GM18519 (cell line): ENCODE results near the gene CACNA1B.
"Not testable (repeated sequence)": the region's sequence is repeated elsewhere in the genome, so short reads cannot be mapped to it uniquely, and the experiment has no call there.

Experiments used
- ATAC-seq: cut with Tn5 transposase; IDR thresholded peaks from one replicate; pipeline ENCODE4 v1.9.1; 2021; ENCODE audit warnings: mild to moderate bottlenecking, moderate library complexity; ENCODE audit not compliant: unreplicated experiment, low FRiP score

The CACNA1B gene

DNA sequence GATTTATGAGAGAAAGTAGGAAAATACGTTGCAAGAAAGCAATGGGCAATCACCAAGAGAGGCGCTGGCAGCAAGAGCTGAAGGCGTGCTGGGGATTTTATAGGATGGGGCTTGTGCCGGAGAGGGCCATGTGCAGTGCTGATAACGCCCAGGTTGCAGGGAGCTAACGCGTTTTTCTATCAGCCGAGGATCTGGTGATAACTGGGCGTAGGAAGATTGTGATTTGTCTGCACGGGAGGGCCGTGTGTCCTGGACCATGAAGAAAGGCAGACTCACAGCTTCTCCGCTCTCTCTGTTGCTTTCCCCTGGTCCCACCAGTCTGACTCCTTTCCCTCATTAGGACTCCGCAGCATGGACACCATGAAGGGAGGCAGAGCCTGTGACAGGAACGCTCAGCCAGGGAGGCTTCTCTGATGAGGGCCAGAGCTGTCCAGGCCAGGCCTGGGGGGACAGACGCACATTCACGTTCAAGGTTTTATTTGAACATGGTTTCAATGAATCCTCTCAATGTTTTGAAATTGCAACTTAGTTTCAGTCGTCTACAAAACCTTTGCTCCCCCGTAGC, 11.9 kb upstream of the CACNA1B start:
- no peak for ATAC-seq

DNA sequence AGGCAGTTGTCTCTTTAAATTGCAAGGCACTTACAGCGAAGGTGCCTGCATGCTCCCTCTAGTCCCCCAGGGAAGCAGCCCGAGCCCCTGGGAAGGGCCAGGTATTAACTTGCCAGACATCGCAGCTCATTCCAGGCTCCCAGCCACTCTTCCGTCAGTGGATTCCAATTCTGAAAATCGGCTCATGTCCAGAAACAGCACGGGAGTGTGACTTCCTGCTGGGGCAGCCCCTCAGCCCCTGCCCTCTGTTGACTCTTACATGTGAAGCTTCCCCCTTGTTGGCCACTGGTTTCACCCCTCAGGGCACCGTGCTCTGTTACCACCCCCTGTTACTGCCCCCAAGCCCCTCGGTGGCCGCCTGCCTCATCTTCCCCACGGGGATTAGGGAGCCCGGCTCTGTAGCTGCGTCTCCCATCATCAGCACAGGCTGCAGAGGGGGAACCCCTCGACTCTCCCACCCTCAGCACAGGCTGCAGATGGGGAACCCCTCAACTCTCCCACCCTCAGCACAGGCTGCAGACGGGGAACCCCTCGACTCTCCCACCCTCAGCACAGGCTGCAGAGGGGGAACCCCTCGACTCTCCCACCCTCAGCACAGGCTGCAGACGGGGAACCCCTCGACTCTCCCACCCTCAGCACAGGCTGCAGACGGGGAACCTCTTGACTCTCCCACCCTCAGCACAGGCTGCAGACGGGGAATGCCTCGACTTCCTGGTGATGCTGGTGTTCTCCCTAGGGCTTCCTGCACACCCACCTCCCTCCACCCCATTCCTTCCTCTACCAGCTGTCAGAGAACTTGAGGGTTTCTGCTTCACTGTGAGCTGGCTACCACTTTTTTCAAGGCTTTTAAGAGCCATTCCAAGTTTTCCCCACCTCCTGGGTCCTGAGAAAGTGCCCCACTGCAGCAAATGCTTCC, 11.1 kb upstream of the CACNA1B start:
- ATAC-seq = no peak

GRCh38 chr9:137870432-137870831, 7.2 kb upstream of the CACNA1B start:
- ATAC-seq = no peak

DNA sequence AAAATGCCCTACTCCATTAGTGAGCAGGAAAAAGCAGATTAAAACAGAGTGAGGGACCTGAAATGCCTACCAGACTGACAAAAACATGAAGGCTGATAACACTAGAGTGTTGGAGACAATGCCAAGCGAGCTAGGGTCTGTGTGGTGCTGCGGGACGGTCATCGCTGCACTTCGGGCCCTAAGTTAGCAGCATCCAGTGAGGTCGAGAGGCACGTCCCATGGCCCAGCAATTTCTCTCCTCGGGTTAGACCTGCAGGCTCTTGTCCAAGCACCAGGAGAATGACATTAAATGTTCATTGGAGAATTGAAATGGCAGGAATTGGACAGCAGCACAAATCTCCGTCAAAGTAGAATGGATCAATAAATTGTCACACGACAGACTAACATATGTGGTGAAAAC, 5.3 kb upstream of the CACNA1B start:
- ATAC-seq = no peak

- ATAC-seq = no peak
Observed at GRCh38 chr9:137873408-137873807, 4.2 kb upstream of the CACNA1B start.

GRCh38 chr9:137873858-137874362, 3.7 kb upstream of the CACNA1B start:
- no peak for ATAC-seq

DNA sequence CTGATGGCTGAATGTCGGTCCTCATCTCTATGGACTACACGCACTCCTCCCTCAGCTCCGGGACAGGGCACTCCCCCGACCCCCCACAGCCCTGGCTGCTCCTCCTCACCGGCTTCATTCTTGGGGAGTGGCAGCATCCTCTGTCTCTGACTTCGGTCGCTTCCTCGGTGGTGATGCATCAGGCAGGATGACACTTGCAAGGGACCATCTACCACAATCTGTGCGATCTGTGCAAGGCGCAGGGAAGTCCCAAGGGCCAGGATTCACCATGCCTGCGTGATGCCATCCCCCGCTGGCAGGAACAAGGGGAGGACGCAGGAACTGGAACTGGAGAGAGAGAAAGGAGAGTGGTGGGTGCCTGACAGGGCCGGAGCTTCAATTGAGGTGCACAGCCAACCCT, 2.2 kb upstream of the CACNA1B start:
- no peak for ATAC-seq

DNA sequence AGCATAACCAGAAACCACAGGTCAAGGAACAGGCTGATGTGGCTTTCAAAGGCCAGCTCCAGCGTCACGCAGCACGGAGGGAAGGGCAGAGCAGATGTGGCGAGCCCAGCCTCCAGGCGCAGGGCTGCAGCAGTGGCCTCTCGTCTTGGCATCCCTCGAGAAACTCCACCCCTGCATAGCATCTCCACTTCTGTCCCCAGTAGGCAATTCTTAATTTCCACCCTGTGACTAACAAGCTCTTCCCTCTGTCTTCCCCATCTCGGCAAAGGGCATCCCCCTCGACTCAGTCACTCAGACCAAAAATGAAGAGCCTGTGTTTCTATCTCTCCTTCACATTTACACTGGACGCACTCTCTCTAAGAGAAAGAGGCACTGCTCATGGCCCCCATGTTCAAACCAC, 1.7 kb upstream of the CACNA1B start:
- ATAC-seq = no peak

DNA sequence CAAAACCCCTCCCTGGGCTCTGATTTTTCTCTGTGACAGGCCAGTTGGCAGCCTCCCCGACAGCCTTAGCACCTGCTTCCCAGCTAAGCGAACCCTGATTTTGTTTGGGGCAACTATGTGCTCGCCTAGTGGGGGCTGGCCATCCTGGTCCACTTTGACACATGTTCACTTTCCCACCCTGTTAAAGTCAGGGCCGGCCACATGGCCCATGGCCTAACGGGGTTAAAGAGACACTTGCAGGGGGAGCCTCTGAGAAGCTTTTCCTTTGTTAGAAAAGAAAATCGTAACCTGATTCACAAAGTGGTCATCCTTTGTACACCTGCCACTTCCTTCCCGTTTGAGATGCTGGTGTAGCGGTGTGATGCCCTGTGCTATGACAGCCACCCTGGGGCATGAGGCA, 1.3 kb upstream of the CACNA1B start:
- ATAC-seq = no peak

- ATAC-seq = no peak
Observed at GRCh38 chr9:137876781-137877386, 698 bp upstream of the CACNA1B start.

DNA sequence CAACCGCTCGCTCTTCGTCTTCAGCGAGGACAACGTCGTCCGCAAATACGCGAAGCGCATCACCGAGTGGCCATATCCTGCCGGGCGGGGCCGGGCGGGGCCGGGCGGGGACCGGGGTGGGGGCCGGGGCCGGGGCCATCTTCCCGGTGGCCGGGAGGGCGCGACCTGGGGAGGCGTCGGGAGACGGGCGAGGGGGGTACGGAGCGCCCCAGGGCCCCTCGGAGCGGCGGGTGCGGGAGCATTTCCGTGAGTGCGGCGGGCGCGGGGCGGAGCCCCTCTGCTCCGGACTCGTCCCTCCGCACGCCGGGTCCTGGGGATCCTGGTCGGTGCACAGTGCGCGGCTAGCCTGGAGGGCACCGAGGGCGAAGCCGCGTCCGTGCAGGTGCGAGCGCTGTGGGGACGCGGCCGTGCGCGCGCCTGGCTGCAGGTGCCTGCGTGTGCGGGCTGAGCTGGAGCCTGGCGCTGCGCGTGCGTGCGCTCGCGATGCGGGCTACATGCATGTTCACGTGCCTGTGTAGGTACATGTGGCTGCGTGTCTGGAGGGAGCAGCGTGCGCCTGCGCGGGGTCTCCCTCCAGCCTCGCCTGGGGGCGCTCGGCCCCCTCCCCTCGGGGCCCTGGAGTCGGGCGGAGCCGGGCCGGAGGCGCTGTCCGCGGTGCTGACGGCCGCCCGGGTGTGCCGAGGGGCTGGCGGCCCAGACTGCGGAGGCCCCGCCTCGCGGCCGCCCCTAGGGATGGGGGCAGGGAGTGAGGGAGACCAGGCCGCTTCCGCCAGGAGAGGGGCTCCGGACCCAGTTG, 762 bp downstream of the CACNA1B start:
- ATAC-seq = no peak

DNA sequence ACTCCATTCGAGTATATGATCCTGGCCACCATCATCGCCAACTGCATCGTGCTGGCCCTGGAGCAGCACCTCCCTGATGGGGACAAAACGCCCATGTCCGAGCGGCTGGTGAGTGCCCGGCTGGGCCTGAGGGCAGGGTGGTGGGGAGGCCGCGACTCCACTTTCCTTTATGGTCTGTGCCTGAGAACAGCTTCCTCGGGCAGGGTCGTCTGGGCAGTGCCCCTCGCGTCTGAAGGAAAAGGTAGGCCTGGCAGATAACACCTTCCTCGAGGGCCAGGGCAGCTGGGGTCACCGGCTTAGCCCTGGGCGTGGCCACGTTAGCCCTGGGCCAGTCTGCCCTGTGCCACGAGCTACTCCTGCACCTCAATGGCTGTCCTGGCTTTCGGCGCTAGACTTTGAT, 1.5 kb downstream of the CACNA1B start:
- ATAC-seq = no peak

- ATAC-seq = no peak
Observed at GRCh38 chr9:137879566-137880150, 2.1 kb downstream of the CACNA1B start.

- no peak for ATAC-seq
Observed at GRCh38 chr9:137880160-137880975, 2.8 kb downstream of the CACNA1B start.

- no peak for ATAC-seq
Observed at GRCh38 chr9:137880976-137881530, 3.5 kb downstream of the CACNA1B start.

GRCh38 chr9:137881591-137882505, 4.3 kb downstream of the CACNA1B start:
- ATAC-seq = no peak

DNA sequence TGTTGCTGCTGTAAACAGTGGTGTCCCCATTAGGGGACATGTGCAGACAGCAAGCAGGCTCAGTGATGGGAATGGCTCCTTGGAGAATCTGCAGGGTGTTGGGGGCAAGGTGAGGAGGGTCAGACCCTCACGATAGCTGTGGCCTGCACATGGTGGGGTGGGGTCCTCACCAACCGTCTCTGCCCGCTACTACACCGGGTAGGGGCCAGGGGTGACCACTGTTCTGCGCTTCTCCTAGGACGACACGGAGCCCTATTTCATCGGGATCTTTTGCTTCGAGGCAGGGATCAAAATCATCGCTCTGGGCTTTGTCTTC, 4.9 kb downstream of the CACNA1B start:
- ATAC-seq = no peak

DNA sequence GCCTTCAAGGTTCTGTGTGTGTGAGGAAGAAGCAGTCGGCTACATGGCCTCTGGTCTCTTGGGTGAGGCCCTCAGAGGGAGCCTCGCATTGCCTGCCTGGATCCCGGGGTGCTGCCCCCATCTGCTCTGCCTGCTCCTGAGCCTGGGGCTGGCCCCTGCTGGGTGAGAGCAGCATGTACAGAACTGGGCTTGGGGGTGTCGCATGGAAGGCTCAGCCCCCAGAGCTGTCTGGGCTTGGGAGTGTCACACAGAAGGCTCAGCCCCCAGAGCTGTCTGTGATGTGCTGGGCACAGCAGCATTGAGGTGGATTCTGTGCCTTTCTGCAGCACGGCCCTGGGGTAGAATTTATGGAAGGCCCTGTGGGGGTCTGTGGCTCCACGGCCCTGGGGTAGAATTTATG, 6.4 kb downstream of the CACNA1B start:
- ATAC-seq = not testable (repeated sequence)
